Measurements from ENCODE around the gene TMEM272. TPM values are rescaled to one million over a fixed set of nuclear protein-coding genes. Genes with fewer than 3 reads are reported as not detected.

TMEM272 gene
- total RNA-seq, 1 donor from 2014 or later: not detected

DNA sequence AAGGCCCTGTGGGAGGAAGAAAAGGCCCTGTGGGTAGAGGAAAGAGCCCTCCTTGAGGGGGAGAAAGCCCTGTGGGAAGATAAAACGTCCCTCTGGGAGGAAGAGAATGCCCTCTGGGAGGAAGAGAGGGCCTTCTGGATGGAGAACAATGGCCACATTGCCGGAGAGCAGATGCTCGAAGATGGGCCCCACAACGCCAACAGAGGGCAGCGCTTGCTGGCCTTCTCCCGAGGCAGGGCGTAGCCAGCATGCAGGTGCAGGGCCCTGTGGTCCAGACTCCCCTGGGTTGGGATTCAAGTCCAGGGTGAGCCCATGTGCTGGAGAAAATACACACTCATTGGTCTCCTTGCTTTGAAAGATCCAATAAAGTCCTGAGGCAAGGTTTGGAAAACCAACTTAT is 20.9 kb upstream of the TMEM272 start:
- no peak overlapping the region for H3K27ac Mint-ChIP-seq
- DNase-seq (no peak), ATAC-seq (ENCODE audit: low read depth) (no peak)
- H3K9me3 Mint-ChIP-seq: no peaks in the 10 kb centered on the region
- intact Hi-C loops (cut with micrococcal nuclease): no loop called here
- TF ChIP-seq, protein P1, sequence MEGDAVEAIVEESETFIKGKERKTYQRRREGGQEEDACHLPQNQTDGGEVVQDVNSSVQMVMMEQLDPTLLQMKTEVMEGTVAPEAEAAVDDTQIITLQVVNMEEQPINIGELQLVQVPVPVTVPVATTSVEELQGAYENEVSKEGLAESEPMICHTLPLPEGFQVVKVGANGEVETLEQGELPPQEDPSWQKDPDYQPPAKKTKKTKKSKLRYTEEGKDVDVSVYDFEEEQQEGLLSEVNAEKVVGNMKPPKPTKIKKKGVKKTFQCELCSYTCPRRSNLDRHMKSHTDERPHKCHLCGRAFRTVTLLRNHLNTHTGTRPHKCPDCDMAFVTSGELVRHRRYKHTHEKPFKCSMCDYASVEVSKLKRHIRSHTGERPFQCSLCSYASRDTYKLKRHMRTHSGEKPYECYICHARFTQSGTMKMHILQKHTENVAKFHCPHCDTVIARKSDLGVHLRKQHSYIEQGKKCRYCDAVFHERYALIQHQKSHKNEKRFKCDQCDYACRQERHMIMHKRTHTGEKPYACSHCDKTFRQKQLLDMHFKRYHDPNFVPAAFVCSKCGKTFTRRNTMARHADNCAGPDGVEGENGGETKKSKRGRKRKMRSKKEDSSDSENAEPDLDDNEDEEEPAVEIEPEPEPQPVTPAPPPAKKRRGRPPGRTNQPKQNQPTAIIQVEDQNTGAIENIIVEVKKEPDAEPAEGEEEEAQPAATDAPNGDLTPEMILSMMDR (IDR thresholded peaks at IDR 0.05): no peak
- H3K36me3 Mint-ChIP-seq (ENCODE audit: low read depth): no peaks in the 10 kb centered on the region
- no peaks in the 10 kb centered on the region for H3K4me1 Mint-ChIP-seq
- ChIA-PET POLR2A (no interaction called here), CTCF (no interaction called here)
- H3K27me3 Mint-ChIP-seq: peaks cover 3% of the 10 kb centered on the region
- H3K4me3 Mint-ChIP-seq: no peak overlapping the region

DNA sequence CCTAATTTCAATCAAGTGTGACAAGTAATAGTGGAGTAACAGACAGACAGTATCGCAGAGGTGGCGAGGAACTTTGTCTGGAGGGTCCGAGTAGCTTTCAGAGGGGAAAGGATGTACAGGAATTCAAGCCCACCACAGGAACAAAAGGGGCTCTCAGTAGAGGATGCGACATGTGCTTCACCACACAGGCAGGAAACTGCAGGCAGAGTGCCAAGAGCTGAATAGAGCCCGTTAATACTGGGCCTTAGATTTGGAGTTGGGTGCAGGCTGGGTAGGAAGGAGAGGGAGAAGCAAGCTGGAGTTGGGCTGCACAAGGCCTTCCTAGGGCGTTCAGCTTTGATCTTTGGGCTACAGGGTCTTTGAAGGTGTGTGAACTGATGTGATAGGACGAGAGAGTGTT is 18.0 kb upstream of the TMEM272 start:
- intact Hi-C loops (cut with micrococcal nuclease): no loop called here
- H3K4me3 Mint-ChIP-seq: no peak overlapping the region
- H3K4me1 Mint-ChIP-seq: no peaks in the 10 kb centered on the region
- ATAC-seq (ENCODE audit: low read depth): no peak
- peaks cover 1% of the 10 kb centered on the region for H3K27me3 Mint-ChIP-seq
- H3K9me3 Mint-ChIP-seq: no peaks in the 10 kb centered on the region
- DNase-seq: no peak
- H3K27ac Mint-ChIP-seq: no peak overlapping the region
- no peaks in the 10 kb centered on the region for H3K36me3 Mint-ChIP-seq (ENCODE audit: low read depth)
- TF ChIP-seq, protein P1 (IDR thresholded peaks at IDR 0.05): no peak
- CTCF ChIA-PET: no interaction called here
- POLR2A ChIA-PET: no interaction called here

DNA sequence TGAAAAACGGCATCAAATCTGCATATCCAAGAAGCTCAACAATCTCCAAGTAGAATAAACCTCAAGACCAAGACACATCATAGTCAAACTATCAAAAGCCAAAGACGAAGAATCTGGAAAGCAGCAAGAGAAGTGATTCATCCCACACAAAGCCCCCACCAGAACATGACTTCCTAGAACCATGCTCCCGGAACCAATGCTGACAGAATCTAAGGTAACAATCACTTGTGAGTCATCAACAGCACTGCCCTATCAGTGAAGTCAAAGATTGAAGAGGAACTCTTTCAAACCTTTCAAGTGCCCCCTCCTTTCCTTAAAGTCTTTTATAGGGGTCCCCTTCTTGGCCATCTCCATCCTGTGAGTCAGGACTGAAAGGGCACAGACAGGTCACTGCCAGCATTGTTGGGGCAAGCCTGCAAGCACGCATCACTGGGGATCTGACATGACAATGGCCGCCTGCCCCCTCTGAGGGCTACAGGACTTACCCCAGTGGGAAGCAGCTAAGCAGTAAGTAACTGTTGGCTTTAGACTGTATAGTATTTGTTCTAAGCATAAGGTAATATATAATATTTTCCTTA is 16.8 kb upstream of the TMEM272 start, which contains the start of gene CCDC70:
Gene CCDC70, plus strand, starts transcription at position 247 of the 578 bp plus-strand sequence. CDS start 3,443 bp downstream, outside the sequence.
- Mint-ChIP-seq H3K4me1 (no peaks in the 10 kb centered on the region), H3K4me3 (no peak within 1 kb of the TSS), H3K9me3 (no peaks in the 10 kb centered on the region), H3K27me3 (peaks cover 1% of the 10 kb centered on the region), H3K36me3 (ENCODE audit: low read depth) (no peaks in the 10 kb centered on the region), H3K27ac (no peak within 1 kb of the TSS)
- ChIA-PET POLR2A (no interaction called here), CTCF (no interaction called here)
- TF ChIP-seq, protein P1 (IDR thresholded peaks at IDR 0.05): no peak
- ATAC-seq (ENCODE audit: low read depth): no peak
- intact Hi-C loops (cut with micrococcal nuclease): no loop called here
- DNase-seq: no peak

DNA sequence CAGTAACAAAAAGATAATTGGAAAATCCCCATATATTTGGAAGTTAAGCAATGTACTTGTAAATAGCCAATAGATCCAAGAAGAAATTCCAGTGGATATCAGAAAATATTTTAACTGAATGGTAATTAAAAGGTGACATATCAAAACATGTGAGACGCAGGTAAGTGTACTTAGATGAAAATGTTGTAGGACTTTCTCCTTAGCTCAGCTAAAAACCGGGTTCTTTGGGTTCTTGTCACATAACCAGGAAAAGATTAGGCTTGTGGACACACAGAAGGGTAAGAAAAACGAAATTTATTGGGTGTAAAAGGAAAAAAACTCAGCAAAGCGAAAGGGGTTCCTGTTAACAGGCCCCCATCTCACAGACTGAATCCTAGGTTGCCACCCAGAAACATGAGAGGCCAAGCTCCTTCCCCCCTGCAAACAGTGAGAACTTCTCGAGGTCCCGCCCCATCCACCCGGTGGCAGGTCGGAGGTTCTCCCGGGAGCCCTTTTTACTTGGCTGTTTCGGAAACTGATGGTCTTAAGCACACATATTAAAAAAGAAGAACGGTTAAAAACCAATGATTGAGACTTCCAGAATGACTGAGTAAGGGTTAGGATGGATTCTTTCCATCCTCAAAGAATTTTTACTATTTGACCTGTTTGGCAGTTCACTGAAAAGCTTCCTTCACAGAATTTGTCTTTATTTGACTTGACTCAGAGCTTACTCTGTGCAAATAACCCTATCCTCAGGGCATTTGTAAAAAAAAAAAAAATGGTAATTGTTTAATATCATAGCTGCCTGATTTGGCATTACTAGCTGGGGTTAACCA is 13.7 kb upstream of the TMEM272 start:
- Mint-ChIP-seq H3K4me3 (no peak overlapping the region), H3K36me3 (ENCODE audit: low read depth) (no peaks in the 10 kb centered on the region), H3K27ac (no peak overlapping the region), H3K4me1 (no peaks in the 10 kb centered on the region), H3K9me3 (no peaks in the 10 kb centered on the region), H3K27me3 (peaks cover 12% of the 10 kb centered on the region)
- POLR2A ChIA-PET: no interaction called here
- DNase-seq (no peak), ATAC-seq (ENCODE audit: low read depth) (no peak)
- CTCF ChIA-PET: no interaction called here
- intact Hi-C loops (cut with micrococcal nuclease): no loop called here
- TF ChIP-seq, protein P1 (IDR thresholded peaks at IDR 0.05): no peak

DNA sequence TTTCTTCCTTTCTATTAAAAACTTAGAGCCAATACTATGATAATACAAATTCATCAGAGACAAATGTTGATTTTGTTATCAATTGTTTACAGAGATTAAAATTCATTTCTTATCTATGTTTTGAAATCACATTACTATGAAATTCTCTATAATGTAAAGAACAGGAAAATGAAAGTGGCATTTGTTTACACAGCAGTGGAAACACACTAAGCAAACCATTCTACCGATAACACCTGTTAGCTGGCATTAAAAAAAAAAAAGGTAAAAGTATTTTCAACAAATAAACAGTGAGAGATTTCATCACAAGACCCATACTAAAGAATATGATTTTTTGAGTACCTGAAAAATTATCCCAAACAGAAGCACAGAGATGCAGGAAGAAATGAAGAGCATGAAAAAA is 12.0 kb upstream of the TMEM272 start:
- ATAC-seq (ENCODE audit: low read depth) (no peak), DNase-seq (no peak)
- peaks cover 15% of the 10 kb centered on the region for H3K27me3 Mint-ChIP-seq
- no peaks in the 10 kb centered on the region for H3K36me3 Mint-ChIP-seq (ENCODE audit: low read depth)
- no peaks in the 10 kb centered on the region for H3K9me3 Mint-ChIP-seq
- no peak overlapping the region for H3K4me3 Mint-ChIP-seq
- ChIA-PET POLR2A (no interaction called here), CTCF (no interaction called here)
- intact Hi-C loops (cut with micrococcal nuclease): no loop called here
- no peak overlapping the region for H3K27ac Mint-ChIP-seq
- H3K4me1 Mint-ChIP-seq: no peaks in the 10 kb centered on the region
- TF ChIP-seq, protein P1 (IDR thresholded peaks at IDR 0.05): no peak

Data from activated B cell treated with CpG ODN at 0.5 μM for 24 hours (primary cell).